K562 (cell line): ENCODE results near the gene MUCL1. TPM values are rescaled to one million over a fixed set of nuclear protein-coding genes. Genes with fewer than 3 reads are reported as not detected.

Experiments
- ATAC-seq: fragments of 200-7000 bp; cut with Tn5 transposase; 3 replicates; pipeline ENCODE4 v1.9.1; 2020; ENCODE audit warnings: moderate library complexity
- BruUV-seq: library from RNA; stranded (reverse); fragments of 400-500 nt; replicated peaks from 2 replicates; lab custom pipeline; 2021; lab: Mats Ljungman, UMichigan
- CTCF ChIA-PET: fragments of 300-600 bp; formaldehyde crosslinking; extraction: SDS; loops from one replicate; lab custom pipeline; 2021; ENCODE audit warnings: low intra/inter-chr PET ratio; lab: Yijun Ruan, JAX
- POLR2A ChIA-PET: fragments of 300-600, 350-650 bp; sonication (Branson Sonifier 250); formaldehyde crosslinking; extraction: SDS; loops from one replicate; lab custom pipeline; 2021; ENCODE audit warnings: antibody characterized with exemption, inconsistent platforms; lab: Yijun Ruan, JAX
- DNase-seq, 4 experiments: peaks; one replicate each; pipeline versions ENCODE4 v3.0.0 to v3.0.0-alpha.2; 2011 to 2018; ENCODE audit warnings: low spot score in 3 of 4, mixed read lengths in 3 of 4; ENCODE audit errors: extremely low read depth in 1 of 4
- FAIRE-seq: peaks from 2 replicates; lab custom pipeline; 2011; peaks lifted over from hg19 to GRCh38; lab: Jason Lieb, UNC
- H2AFZ ChIP-seq: 2 replicates; pipeline ENCODE4 v1.6.0; 2011; ENCODE audit warnings: low read depth, low read length, control low read depth, inconsistent platforms
- H3K27ac ChIP-seq: fragments of 200-600 bp; 3 replicates; pipeline ENCODE4 v1.8.0; 2011; ENCODE audit warnings: low read depth, mild to moderate bottlenecking, control low read depth, inconsistent platforms, low read length, moderate library complexity, mixed read lengths; ENCODE audit errors: extremely low read depth
- H3K27me3 ChIP-seq, 2 experiments: fragments of 300-600 bp in 1 of 2; 2 replicates in 1 of 2; 3 replicates in 1 of 2; pipeline versions ENCODE4 v1.6.0 to v1.8.0; 2011; ENCODE audit warnings: inconsistent platforms in 2 of 2, low read length in 2 of 2, mild to moderate bottlenecking in 1 of 2, mixed read lengths in 1 of 2, moderate library complexity in 1 of 2; ENCODE audit not compliant: control insufficient read depth in 2 of 2, insufficient read depth in 2 of 2
- H3K36me3 ChIP-seq: fragments of 300-600 bp; 3 replicates; pipeline ENCODE4 v1.8.0; 2011; ENCODE audit warnings: mild to moderate bottlenecking, low read length, inconsistent platforms; ENCODE audit not compliant: control insufficient read depth, insufficient read depth
- H3K4me1 ChIP-seq, 2 experiments: fragments of 200-600 bp in 1 of 2; replicated peaks in 1 of 2; 2 replicates in 1 of 2; 3 replicates in 1 of 2; pipeline versions ENCODE4 v1.5.1 to v1.8.0; 2011; ENCODE audit warnings: inconsistent platforms in 2 of 2, low read length in 2 of 2, mild to moderate bottlenecking in 1 of 2, mixed read lengths in 1 of 2, moderate library complexity in 1 of 2; ENCODE audit not compliant: control insufficient read depth in 2 of 2, insufficient read depth in 2 of 2
- H3K4me2 ChIP-seq: 2 replicates; pipeline ENCODE4 v1.6.1; 2011; ENCODE audit warnings: low read length, control low read depth, inconsistent platforms, mixed read lengths; ENCODE audit not compliant: insufficient read depth
- H3K4me3 ChIP-seq: fragments of 200-600 bp; sonication (generic), shearing (Covaris generic); 2 replicates; pipeline ENCODE4 v1.5.1; 2016; ENCODE audit warnings: control low read depth, inconsistent platforms
- H3K79me2 ChIP-seq: fragments of 200-600 bp; 3 replicates; pipeline ENCODE4 v1.8.0; 2011; ENCODE audit warnings: low read length, inconsistent platforms; ENCODE audit not compliant: control insufficient read depth, insufficient read depth
- H3K9ac ChIP-seq, 2 experiments: 2 replicates each; pipeline versions ENCODE4 v1.6.0 to v1.6.1; 2011; ENCODE audit warnings: low read depth in 2 of 2, low read length in 2 of 2, control low read depth in 1 of 2, inconsistent platforms in 1 of 2, mild to moderate bottlenecking in 1 of 2, mixed read lengths in 1 of 2; ENCODE audit not compliant: insufficient read depth in 1 of 2
- H3K9me1 ChIP-seq: one replicate; pipeline ENCODE4 v1.6.0; 2011; ENCODE audit warnings: inconsistent platforms, mild to moderate bottlenecking, low read length, moderate library complexity; ENCODE audit not compliant: control insufficient read depth, insufficient read depth
- H3K9me3 ChIP-seq: replicated peaks from 2 replicates; pipeline ENCODE4 v1.5.1; 2011; ENCODE audit warnings: low read depth, low read length, inconsistent platforms; ENCODE audit not compliant: control insufficient read depth, insufficient read depth
- H4K20me1 ChIP-seq: replicated peaks from 2 replicates; pipeline ENCODE4 v1.6.1; 2011; ENCODE audit warnings: low read length, inconsistent platforms, mixed read lengths; ENCODE audit not compliant: control insufficient read depth, insufficient read depth
- ETV1 ChIP-seq: fragments of 450-650 bp; conservative IDR thresholded peaks from 2 replicates; pipeline ENCODE4 v1.6.1; 2016; ENCODE audit warnings: missing genetic modification characterization, control low read depth, low read depth, missing compliant biosample characterization
- GABPB1 ChIP-seq: sonication (generic); formaldehyde crosslinking; IDR thresholded peaks from 2 replicates; pipeline ENCODE4 v1.8.0; 2022; ENCODE audit warnings: mild to moderate bottlenecking, missing genetic modification reagents
- HOXB6 ChIP-seq: fragments of 250-450 bp; sonication (Bioruptor Pico); IDR thresholded peaks from 2 replicates; pipeline ENCODE4 v1.5.1; 2022; ENCODE audit warnings: mild to moderate bottlenecking, borderline replicate concordance
- KLF13 ChIP-seq: fragments of 450-650 bp; IDR thresholded peaks from 2 replicates; pipeline ENCODE4 v1.6.1; 2016; ENCODE audit warnings: missing genetic modification characterization, low read depth, mild to moderate bottlenecking, missing compliant biosample characterization, moderate library complexity, borderline replicate concordance
- MAFK ChIP-seq: IDR thresholded peaks from 2 replicates; pipeline ENCODE4 v1.6.1; 2011; ENCODE audit warnings: low read length, improper control_type of control experiment
- MEIS2 ChIP-seq: fragments of 450-650 bp; IDR thresholded peaks from 2 replicates; pipeline ENCODE4 v1.6.1; 2014; ENCODE audit warnings: mild to moderate bottlenecking; ENCODE audit not compliant: partially characterized antibody
- RFX5 ChIP-seq: IDR thresholded peaks from 2 replicates; pipeline ENCODE4 v1.6.1; 2011; ENCODE audit warnings: low read depth, mild to moderate bottlenecking, improper control_type of control experiment, low read length
- SAFB ChIP-seq: fragments of 200-400 bp; formaldehyde crosslinking; IDR thresholded peaks from 2 replicates; pipeline ENCODE4 v1.6.1; 2017; ENCODE audit warnings: low read depth, low read length, borderline replicate concordance
- SMAD1 ChIP-seq: fragments of 150-350 bp; IDR thresholded peaks from 2 replicates; pipeline ENCODE4 v1.6.1; 2014; ENCODE audit warnings: low read length, low read depth; ENCODE audit not compliant: partially characterized antibody
- SMARCA5 ChIP-seq: fragments of 450-650 bp; IDR thresholded peaks from 2 replicates; pipeline ENCODE4 v1.6.1; 2016
- TAL1 ChIP-seq: fragments of 450-650 bp; IDR thresholded peaks from 2 replicates; pipeline ENCODE4 v1.6.1; 2016; ENCODE audit warnings: mild to moderate bottlenecking
- WGBS: fragments of 100-300 bp; shearing (Covaris generic); methylation state at CpG from one replicate; pipeline ENCODE4 v1.1.6; 2016; ENCODE audit warnings: low coverage, mixed read lengths; ENCODE audit not compliant: insufficient coverage; ENCODE audit errors: missing lambda C conversion rate; 5-methylcytosine and 5-hydroxymethylcytosine counted together
- in situ Hi-C: fragments of 300-500 bp; cut with MboI; formaldehyde crosslinking; loops from 4 replicates; pipeline ENCODE4 v1.15.0; 2018; ENCODE audit warnings: inconsistent platforms, mixed read lengths
- intact Hi-C: fragments of 100-400 bp; cut with micrococcal nuclease; formaldehyde crosslinking; loops from 2 replicates; pipeline ENCODE4 v1.14.2; 2022
- polyA plus RNA-seq, 8 experiments: library from polyadenylated mRNA; depleted of rRNA in 4 of 8; stranded (reverse) in 5 of 8; unstranded in 3 of 8; fragments of >200 nt; fragmentation: Nextera tagmentation in 2 of 8; fragmentation: Illumina TruSeq in 1 of 8; extraction: Ambion mirVana in 2 of 8; extraction: Trizol in 1 of 8; gene quantifications; 2 replicates each; pipeline versions ENCODE4 v1.2.1 to v1.2.3, GENCODE V29; 2011 to 2014; ENCODE audit warnings: inconsistent platforms in 1 of 8, missing spikeins in 1 of 8
- total RNA-seq, 7 experiments: library from RNA; depleted of rRNA in 6 of 7; stranded (reverse); fragments of >200 nt in 6 of 7; fragmentation: Illumina TruSeq in 2 of 7; extraction: Trizol in 2 of 7; gene quantifications; 2 replicates each; pipeline versions ENCODE4 v1.2.1 to v1.2.3, GENCODE V29; 2011 to 2021; ENCODE audit warnings: low replicate concordance in 1 of 7
- TF ChIP-seq, protein P1 (sequence below): fragments of 450-650 bp; formaldehyde crosslinking; conservative IDR thresholded peaks from 2 replicates; pipeline ENCODE4 v1.4.0; 2022; ENCODE audit warnings: mild to moderate bottlenecking, missing genetic modification characterization
- TF ChIP-seq, protein P2 (sequence below): fragments of 450-650 bp; formaldehyde crosslinking; IDR thresholded peaks from 2 replicates; pipeline ENCODE4 v1.4.0; 2020; ENCODE audit warnings: mild to moderate bottlenecking, moderate library complexity

MUCL1 gene
- total and polyA plus RNA-seq, 9 of the 15 experiments (the other 6 are each of a cell fraction or from before 2014, with no cell fraction given), result not detected

DNA sequence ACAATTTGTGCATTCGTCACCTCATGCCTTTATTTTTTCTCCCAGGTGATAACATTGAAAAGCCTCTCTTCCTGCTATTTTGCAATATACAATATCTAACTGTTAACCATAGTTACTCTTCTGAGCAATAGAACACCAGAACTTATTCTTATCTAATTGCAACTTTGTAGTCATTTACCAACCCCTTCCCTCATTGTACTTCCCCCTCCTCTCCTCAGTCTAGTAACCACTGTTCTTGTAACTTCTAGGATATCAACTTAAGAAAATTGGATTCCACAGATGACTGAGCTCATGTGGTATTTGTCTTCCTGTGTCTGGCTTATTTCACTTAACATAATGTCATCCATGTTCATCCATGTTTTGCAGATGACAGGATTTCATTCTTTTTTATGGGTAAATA, 7.6 kb downstream of the MUCL1 start:
- Histone ChIP-seq H3K4me2 (no peak overlapping the region), H4K20me1 (no peaks in the 10 kb centered on the region), H3K9ac (no peak overlapping the region), H3K79me2 (no peaks in the 10 kb centered on the region), H3K4me3 (no peak overlapping the region), H3K27me3 (no peaks in the 10 kb centered on the region; a peak in 1 of 5 replicates), H3K9me1 (no peaks in the 10 kb centered on the region), H3K9me3 (no peaks in the 10 kb centered on the region)
- 0% methylated on average over 1 of the region's 1 CpG for WGBS
- intact Hi-C loops (no loop called here), in situ Hi-C loops (no loop called here)
- ATAC-seq, result no peak
- no TSS peak for BruUV-seq
- POLR2A ChIA-PET, result no interaction called here
- TF ChIP-seq TAL1 (no peak), MEIS2 (no peak), MAFK (no peak), KLF13 (tag) (no peak), RFX5 (no peak), SAFB (no peak), GABPB1 (no peak), ETV1 (tag) (no peak), HOXB6 (CRISPR knock-in tag) (no peak), SMAD1 (no peak), SMARCA5 (no peak)
- TF ChIP-seq, protein P1, sequence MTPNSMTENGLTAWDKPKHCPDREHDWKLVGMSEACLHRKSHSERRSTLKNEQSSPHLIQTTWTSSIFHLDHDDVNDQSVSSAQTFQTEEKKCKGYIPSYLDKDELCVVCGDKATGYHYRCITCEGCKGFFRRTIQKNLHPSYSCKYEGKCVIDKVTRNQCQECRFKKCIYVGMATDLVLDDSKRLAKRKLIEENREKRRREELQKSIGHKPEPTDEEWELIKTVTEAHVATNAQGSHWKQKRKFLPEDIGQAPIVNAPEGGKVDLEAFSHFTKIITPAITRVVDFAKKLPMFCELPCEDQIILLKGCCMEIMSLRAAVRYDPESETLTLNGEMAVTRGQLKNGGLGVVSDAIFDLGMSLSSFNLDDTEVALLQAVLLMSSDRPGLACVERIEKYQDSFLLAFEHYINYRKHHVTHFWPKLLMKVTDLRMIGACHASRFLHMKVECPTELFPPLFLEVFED (CRISPR knock-in tag), result no peak
- TF ChIP-seq, protein P2, sequence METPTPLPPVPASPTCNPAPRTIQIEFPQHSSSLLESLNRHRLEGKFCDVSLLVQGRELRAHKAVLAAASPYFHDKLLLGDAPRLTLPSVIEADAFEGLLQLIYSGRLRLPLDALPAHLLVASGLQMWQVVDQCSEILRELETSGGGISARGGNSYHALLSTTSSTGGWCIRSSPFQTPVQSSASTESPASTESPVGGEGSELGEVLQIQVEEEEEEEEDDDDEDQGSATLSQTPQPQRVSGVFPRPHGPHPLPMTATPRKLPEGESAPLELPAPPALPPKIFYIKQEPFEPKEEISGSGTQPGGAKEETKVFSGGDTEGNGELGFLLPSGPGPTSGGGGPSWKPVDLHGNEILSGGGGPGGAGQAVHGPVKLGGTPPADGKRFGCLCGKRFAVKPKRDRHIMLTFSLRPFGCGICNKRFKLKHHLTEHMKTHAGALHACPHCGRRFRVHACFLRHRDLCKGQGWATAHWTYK (CRISPR knock-in tag), result no peak
- TF ChIP-seq, all 486 proteins: peak for 0
- H3K27ac ChIP-seq, result no peak overlapping the region
- H3K4me1 ChIP-seq, result no peaks in the 10 kb centered on the region
- FAIRE-seq, result no peak
- no peaks in the 10 kb centered on the region for H3K36me3 ChIP-seq
- no peak for DNase-seq
- CTCF ChIA-PET, result no interaction called here
- no peak overlapping the region for H2AFZ ChIP-seq
